B cell (primary cell): ENCODE data around the gene TES.

ENCODE experiments used
- CTCF ChIP-seq: fragments of 200-600 bp; IDR thresholded peaks from one replicate; pipeline ENCODE4 v1.8.0; 2022; ENCODE audit warnings: antibody characterized with exemption, mild to moderate bottlenecking
- EZH2 ChIP-seq: IDR thresholded peaks from 2 replicates; pipeline ENCODE4 v1.6.1; 2012; ENCODE audit warnings: borderline replicate concordance, low read depth, mild to moderate bottlenecking, moderate library complexity, low read length; ENCODE audit not compliant: insufficient read depth, poor library complexity, severe bottlenecking

DNA sequence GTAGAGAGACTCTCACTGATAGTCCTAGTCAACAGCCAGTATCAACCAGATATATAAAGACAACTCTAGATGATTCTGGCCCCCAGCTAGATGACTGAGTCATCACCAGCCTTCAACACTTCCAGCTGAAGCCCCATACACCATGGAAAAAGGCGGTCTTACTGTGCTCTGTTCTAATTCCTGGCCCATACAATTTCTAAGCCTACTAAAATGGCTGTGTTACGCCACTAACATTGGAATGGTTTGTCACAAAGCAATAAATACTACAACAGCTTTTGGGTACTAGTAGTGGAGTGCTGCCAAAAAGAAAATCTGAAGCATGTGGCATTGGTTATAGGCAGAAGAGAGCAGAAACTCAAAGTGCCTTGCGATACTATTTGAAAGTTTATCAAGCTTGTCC, 13.0 kb upstream of the TES start:
- TF ChIP-seq CTCF (no peak), EZH2 (no peak)
